Bronchial epithelial cell (primary cell): ENCODE results near the gene MAPK4. TPM values are rescaled to one million over a fixed set of nuclear protein-coding genes. Genes with fewer than 3 reads are reported as not detected.
A peak's percentile ranks its signal among the peaks of the same experiment; 100 is the strongest.

Experiments used
- DNase-seq: peaks from one replicate; pipeline ENCODE4 v3.0.0-alpha.2; 2010; ENCODE audit warnings: low read depth
- FAIRE-seq: peaks from 2 replicates; lab custom pipeline; 2011; peaks lifted over from hg19 to GRCh38; lab: Jason Lieb, UNC
- H3K27me3 ChIP-seq: 2 replicates; pipeline ENCODE4 v1.5.1; 2011; ENCODE audit warnings: low read length; ENCODE audit not compliant: control insufficient read depth, insufficient read depth
- H3K36me3 ChIP-seq: 2 replicates; pipeline ENCODE4 v1.5.1; 2011; ENCODE audit warnings: low read length; ENCODE audit not compliant: control insufficient read depth, insufficient read depth
- H3K4me3 ChIP-seq: 2 replicates; pipeline ENCODE4 v1.5.1; 2011; ENCODE audit warnings: mild to moderate bottlenecking, low read depth, low read length, control low read depth
- total RNA-seq: library from RNA; depleted of rRNA; stranded (reverse); fragments of >200 nt; gene quantifications from 2 replicates; pipeline ENCODE4 v1.2.1, GENCODE V29; 2014
- TF ChIP-seq, protein P1 (sequence below): IDR thresholded peaks from 2 replicates; pipeline ENCODE4 v1.5.1; 2011; ENCODE audit warnings: mild to moderate bottlenecking, moderate library complexity, low read length, control low read depth, inconsistent platforms; ENCODE audit not compliant: insufficient read depth, severe bottlenecking

The MAPK4 gene
- total RNA-seq, 1 donor from 2014 or later, result not detected

DNA sequence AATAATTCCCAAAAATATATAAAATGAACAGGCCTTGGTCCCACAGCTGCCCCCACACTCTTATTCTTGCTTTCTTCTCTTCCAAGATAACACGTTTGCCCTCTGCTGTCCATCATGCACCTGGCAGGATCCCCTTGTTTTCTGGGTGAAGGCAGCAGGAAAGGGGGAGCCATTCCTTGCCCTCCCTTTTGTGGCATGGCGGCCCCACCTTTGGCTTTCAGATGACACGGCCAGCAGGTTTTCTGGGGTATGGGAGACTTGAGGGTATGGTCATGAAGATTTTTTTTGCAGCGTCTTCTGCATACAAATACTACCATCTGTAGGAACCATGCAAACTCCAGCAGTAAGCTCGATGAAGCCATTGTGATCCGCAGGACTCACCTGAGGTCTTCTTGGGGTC, 118.8 kb downstream of the MAPK4 start:
- Histone ChIP-seq H3K36me3 (no peaks in the 10 kb centered on the region), H3K27me3 (no peaks in the 10 kb centered on the region), H3K4me3 (no peak overlapping the region)
- DNase-seq, result no peak
- FAIRE-seq, result no peak
- TF ChIP-seq, protein P1, sequence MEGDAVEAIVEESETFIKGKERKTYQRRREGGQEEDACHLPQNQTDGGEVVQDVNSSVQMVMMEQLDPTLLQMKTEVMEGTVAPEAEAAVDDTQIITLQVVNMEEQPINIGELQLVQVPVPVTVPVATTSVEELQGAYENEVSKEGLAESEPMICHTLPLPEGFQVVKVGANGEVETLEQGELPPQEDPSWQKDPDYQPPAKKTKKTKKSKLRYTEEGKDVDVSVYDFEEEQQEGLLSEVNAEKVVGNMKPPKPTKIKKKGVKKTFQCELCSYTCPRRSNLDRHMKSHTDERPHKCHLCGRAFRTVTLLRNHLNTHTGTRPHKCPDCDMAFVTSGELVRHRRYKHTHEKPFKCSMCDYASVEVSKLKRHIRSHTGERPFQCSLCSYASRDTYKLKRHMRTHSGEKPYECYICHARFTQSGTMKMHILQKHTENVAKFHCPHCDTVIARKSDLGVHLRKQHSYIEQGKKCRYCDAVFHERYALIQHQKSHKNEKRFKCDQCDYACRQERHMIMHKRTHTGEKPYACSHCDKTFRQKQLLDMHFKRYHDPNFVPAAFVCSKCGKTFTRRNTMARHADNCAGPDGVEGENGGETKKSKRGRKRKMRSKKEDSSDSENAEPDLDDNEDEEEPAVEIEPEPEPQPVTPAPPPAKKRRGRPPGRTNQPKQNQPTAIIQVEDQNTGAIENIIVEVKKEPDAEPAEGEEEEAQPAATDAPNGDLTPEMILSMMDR, result no peak

DNA sequence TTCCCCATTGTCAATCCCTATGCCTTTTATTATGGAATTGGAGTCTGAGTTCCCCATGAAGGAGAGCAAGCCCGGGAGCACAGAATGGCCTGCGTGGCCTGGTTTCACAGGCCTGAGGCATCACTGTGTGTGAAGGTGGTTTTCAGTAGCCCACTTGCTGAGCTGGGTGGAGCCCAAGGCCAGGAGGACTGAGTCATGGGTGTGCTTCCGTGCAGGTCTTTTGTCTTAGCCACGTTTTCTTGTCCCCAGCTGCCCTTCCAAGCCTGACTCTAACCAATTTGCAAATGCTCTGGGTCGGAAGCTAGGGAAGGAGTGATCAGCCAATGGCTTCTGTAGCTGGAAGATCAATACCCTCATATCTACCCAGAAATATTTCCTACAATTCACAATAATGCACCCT, 119.2 kb downstream of the MAPK4 start:
- TF ChIP-seq, protein P1, result no peak
- FAIRE-seq (no peak), DNase-seq (no peak)
- Histone ChIP-seq H3K4me3 (no peak overlapping the region), H3K36me3 (no peaks in the 10 kb centered on the region), H3K27me3 (no peaks in the 10 kb centered on the region)

DNA sequence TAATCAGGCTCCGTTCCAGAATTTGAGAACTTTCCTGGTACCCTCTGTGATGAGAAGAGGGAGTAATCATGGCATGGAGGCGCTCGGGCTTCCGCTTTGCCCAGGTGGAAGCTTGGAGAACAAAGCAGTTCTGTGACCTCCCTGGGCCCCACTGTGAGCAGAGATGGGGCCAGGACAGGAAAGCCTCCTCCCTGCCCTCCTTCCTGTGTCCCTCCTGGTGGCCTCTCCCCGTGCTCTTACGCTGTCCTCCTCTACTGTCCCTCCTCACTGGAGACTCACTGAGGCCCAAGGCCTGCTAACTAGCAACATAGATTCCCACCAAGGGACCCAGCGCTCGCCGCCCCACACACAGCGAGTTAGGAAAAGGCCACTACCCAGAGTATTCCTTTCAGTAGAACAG, 119.8 kb downstream of the MAPK4 start:
- TF ChIP-seq, protein P1, result no peak
- no peaks in the 10 kb centered on the region for H3K27me3 ChIP-seq
- DNase-seq (no peak), FAIRE-seq (no peak)
- H3K4me3 ChIP-seq, result no peak overlapping the region
- H3K36me3 ChIP-seq, result no peaks in the 10 kb centered on the region

DNA sequence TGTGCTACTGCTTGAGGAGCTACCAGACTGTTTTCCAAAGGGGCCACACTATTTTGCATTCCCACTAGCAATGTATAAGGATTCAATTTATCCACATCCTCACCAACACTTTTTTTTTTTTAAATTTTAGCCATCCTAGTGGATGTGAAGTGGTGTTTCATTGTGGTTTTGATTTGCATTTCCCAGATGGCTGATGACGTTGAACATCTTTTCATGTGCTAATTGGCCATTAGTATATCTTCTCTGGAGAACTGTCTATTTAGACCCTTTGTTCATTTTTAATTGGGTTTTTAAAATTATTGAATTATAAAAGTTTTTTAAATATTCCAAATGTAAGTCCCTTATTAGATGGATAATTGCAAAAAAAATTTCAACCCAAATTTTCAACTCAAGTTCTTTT, 121.1 kb downstream of the MAPK4 start:
- DNase-seq (no peak), FAIRE-seq (no peak)
- TF ChIP-seq, protein P1, result no peak
- peaks cover 3% of the 10 kb centered on the region for H3K27me3 ChIP-seq
- H3K4me3 ChIP-seq, result no peak overlapping the region
- H3K36me3 ChIP-seq, result no peaks in the 10 kb centered on the region

DNA sequence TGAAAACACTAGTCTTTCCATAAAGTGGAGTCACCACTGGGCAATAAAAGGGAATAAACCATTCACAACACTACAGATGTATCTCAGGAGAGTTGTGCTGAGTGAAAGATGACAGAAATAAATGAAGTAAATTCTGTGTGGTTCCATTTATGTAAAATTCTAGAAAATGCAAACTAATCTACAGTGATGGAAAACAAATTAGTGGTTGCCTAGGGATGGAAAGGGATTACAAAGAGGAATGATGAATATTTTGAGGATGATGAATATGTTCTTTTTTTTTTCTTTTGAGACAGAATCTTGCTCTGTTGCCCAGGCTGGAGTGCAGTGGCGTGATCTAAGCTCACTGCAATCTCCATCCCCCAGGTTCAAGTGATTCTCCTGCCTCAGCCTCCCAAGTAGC, 123.0 kb downstream of the MAPK4 start:
- H3K4me3 ChIP-seq, result no peak overlapping the region
- TF ChIP-seq, protein P1, result no peak
- H3K27me3 ChIP-seq, result peaks cover 3% of the 10 kb centered on the region
- no peak for DNase-seq
- H3K36me3 ChIP-seq, result no peaks in the 10 kb centered on the region
- no peak for FAIRE-seq

DNA sequence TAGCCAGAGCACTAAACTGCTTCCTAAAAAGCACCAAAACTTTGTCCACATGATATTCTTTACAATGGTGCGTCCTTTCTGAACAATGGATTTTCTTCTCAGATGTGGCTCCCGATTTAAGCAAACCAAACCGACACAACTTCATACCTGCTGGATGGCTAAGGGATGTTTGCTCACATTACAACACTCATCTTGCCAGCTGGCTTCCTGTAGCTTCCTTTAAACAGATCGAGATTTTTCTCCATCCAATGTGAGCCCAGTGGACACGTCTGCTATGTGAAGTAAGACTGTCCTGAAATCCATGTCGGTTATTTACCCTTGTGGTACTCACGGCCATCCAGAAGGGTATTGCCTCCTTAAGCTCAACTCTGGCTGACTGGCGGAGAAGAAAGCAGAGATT, 126.5 kb downstream of the MAPK4 start:
- no peak overlapping the region for H3K4me3 ChIP-seq
- FAIRE-seq, result peak; percentile 81

More for the DNA sequence above, 126.5 kb downstream of the MAPK4 start:
- H3K36me3 ChIP-seq, result no peaks in the 10 kb centered on the region
- DNase-seq, result no peak
- peaks cover 3% of the 10 kb centered on the region for H3K27me3 ChIP-seq
- TF ChIP-seq, protein P1, result no peak
